GM18507 (cell line): ENCODE data around the gene RFC4.
A peak's percentile ranks its signal among the peaks of the same experiment; 100 is the strongest.
"Not testable (repeated sequence)": the region's sequence is repeated elsewhere in the genome, so short reads cannot be mapped to it uniquely, and the experiment has no call there.

Experiments
- DNase-seq: peaks from one replicate; pipeline ENCODE4 v3.0.0; 2011; ENCODE audit warnings: low read depth; ENCODE audit not compliant: insufficient read length; ENCODE audit errors: extremely low spot score
- FAIRE-seq: peaks from 2 replicates; lab custom pipeline; 2011; peaks lifted over from hg19 to GRCh38; lab: Jason Lieb, UNC

Gene RFC4

DNA sequence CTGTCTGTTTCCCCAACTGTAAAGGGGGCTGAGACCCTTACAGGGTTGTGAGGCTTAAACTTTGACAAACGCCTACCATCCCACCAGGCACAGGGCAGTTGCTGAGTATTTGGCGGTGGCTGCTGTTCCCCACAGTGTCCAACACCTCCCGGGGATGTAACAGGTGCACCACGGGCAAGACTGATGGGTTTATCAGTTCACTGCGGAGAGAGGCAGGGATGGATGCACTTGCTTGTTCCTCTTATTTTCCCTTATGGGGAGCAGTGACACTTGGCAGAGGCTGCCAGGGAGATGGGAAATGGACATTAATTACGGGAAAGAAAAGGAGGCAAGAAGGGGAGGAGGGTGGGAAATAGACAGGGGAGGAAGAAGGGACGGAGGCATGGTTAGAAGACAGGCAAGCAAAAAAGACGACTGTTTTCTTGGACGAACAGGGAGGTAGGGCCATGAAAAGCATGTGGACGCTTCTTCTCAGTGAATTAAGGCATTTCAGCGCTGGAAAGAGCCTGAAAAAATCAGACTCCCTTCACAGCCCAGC lies 19.7 kb upstream of the RFC4 start:
- no peak for FAIRE-seq

GRCh38 chr3:186825294-186825821 lies 19.1 kb upstream of the RFC4 start:
- DNase-seq: no peak
- FAIRE-seq: no peak

More for the DNA sequence above, 19.7 kb upstream of the RFC4 start:
- DNase-seq: no peak

- DNase-seq: no peak
- FAIRE-seq: no peak
Observed at GRCh38 chr3:186824430-186825139, 18.3 kb upstream of the RFC4 start.

DNA sequence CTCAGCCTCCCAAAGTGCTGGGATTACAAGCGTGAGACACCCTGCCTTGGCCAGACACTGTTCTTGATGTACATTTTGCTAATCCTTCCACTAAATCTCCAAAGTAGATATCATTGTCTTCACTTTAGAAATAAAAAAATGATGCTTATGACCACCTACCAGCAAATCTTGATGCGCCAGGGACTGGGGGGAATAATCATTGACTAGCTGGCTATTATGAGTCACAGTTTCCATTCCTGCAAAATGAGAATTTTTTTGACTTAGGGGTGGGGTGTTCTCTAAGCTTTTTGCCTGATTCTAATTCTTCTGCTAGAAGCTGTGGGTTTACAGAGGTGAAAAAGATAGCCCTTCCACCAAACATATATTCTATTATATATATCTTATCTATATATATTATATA lies 17.1 kb upstream of the RFC4 start:
- no peak for DNase-seq

GRCh38 chr3:186822388-186822759 lies 16.1 kb upstream of the RFC4 start:
- FAIRE-seq, DNase-seq: not testable (repeated sequence)

More for the DNA sequence above, 17.1 kb upstream of the RFC4 start:
- FAIRE-seq: no peak

DNA sequence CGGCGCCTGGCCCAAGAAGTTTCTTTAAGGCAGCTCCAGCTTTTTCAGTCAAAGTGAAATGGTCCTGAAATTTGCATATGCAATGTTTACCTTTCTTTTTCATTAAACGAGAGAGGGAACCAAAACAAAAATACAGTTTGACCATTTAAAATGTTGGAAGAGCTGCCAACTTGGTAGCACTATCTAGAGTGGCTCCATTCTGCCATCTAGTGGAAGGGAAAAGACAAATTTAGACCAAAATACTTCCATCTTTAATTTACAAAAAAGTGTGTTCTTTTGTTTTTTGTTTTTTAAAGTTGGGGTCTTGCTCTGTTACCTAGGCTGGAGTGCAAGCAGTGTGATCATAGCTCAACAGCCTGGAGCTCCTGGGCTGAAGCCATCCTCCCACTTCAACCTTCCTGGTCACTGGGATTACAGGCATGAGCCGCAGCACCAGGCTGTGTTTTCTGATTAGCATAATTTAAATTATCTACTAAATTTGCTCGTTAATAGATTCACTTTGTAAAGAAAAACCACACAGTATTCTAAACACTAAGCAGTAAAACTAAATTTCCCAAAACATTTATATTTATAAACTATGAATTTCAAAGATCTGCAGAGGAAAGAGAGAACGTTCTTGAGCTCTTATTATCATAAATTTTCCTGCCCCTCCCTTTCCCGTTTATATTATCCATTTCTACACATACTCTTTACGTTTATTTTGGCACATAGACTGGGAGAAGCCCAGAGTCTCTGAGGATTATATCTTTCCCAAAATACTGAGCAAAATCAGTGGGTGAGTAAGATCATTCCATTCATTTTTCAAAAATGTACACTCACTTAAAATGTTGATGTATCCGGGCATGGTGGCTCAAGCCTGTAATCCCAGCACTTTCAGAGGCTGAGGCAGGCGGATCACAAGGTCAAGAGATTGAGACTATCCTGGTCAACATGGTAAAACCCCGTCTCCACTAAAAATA lies 15.4 kb upstream of the RFC4 start:
- FAIRE-seq (peak; percentile 76), DNase-seq (no peak)

- no peak for FAIRE-seq
- no peak for DNase-seq
Observed at GRCh38 chr3:186818956-186819355, 12.7 kb upstream of the RFC4 start.

DNA sequence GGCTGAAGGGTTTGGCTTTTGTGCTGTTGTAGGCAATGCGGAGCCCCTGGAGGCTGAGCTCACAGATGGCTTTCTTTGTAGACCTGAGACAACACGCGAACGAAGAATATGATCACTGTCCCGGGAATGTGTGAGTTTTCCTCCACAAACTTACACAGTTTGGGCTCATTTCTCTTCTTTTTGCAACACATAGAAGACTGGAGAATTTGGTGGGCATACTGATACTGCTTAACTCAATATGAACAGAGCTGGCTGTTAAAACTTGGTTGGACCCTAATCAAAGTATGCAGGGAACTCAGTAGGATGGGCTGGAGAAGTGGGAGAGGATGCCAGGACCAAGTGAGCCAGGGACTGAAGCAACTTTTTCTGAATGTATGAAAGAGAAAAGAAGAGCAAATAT lies 12.2 kb upstream of the RFC4 start:
- no peak for FAIRE-seq
- no peak for DNase-seq

- FAIRE-seq: no peak
- DNase-seq: no peak
Observed at GRCh38 chr3:186815435-186815834, 9.2 kb upstream of the RFC4 start.

- FAIRE-seq: no peak
Observed at GRCh38 chr3:186814100-186814499, 7.8 kb upstream of the RFC4 start.

GRCh38 chr3:186811313-186811712 lies 5.0 kb upstream of the RFC4 start:
- DNase-seq: not testable (repeated sequence)

More at GRCh38 chr3:186814100-186814499, 7.8 kb upstream of the RFC4 start:
- DNase-seq: no peak

GRCh38 chr3:186810336-186810996 lies 4.2 kb upstream of the RFC4 start:
- no peak for FAIRE-seq

More at GRCh38 chr3:186811313-186811712, 5.0 kb upstream of the RFC4 start:
- not testable (repeated sequence) for FAIRE-seq

DNA sequence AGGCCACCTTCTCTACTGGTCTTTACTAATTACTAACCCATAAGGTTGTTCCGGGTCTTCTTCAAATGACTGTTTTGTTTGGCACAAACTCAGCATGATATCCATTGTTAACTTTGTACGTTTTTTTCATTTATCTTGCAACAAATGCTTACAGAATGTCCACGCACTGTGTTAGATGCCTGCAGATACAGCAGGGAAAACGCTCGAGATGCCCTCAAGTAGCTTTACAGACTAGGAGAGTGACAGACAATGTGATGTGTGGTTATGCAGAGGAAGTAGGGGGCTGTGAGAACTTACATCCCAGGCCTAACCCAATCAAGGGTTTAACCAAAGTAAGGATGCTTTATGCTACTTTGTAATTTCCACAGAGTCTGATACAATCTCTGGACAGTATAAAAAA lies 949 bp upstream of the RFC4 start:
- DNase-seq (no peak), FAIRE-seq (no peak)

More at GRCh38 chr3:186810336-186810996, 4.2 kb upstream of the RFC4 start:
- DNase-seq: no peak

- FAIRE-seq, DNase-seq: not testable (repeated sequence)
Observed at GRCh38 chr3:186803447-186803846, 2.8 kb downstream of the RFC4 start.

DNA sequence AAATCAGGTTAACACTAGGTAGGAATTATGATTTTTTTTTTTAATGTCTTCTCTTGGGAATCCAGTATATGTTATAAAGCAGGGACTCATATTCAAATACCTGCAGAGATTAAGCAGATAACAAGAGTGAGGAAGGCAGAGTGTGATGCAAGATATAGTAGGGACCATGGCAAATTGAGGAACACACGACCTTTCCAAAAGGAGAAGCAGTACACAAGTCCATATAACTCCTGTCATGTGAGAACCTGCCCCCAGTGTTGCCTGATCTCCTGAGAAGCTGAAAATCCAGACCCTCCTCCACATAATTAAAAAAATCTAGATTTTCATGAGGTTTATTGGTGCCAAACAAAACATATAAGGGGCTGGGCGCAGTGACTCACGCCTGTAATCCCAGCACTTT lies 3.6 kb downstream of the RFC4 start:
- no peak for DNase-seq
- FAIRE-seq: no peak

DNA sequence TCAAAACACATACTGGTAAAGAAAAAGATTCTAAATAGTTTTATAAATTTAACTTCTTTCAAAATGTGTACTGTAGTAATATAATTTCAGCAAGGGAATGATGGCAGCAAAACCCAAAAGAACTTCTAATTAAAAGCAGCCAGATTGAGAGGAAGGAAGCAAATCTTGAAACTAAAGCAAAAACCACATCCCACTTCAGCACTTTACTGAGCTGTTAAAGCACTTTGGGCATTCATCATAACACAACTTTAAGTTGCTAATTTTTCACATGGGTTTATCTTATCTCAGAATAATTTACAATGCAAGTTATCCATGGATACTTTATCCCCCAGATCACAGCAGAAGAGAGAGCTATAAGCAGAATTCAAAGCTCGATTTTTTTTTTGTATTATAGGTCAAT lies 6.0 kb downstream of the RFC4 start:
- no peak for DNase-seq
- FAIRE-seq: no peak

DNA sequence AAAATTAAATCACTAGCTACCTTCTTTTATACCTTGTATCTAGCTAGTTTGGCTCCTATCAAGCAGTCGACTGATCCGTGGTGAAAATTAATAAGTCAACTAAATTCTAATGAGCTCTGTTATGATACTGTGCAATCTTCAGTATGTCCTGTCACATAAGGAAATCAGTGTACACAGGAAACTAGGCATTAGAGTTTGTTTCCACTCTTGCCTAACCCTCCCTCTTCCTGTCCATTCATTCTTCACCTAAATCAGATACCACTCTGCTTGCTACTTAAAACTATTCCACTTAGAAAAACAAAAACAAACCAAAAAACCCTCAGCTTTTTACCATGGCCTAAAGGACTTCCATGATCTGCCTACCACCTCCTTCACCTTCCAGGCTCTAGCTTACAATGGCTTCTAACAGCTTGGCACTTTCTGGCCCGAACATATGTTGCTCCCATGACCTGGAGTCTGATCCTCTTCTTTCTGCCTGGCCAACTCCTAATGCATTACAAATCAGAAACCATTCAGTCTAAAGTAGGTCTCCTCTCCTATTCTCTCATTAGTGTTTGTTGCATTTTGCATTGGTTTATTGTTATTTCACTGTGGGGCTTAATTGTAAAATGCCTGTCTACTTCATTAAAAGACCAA lies 7.9 kb downstream of the RFC4 start:
- FAIRE-seq (no peak), DNase-seq (no peak)

GRCh38 chr3:186790261-186790981 lies 15.9 kb downstream of the RFC4 start:
- DNase-seq (no peak), FAIRE-seq (peak; percentile 73)
